GM12865 (cell line): ENCODE results near the gene H2BK1.

ENCODE experiments used
- DNase-seq: peaks from one replicate; pipeline ENCODE4 v3.0.0; 2010; ENCODE audit warnings: low read depth
- H3K4me3 ChIP-seq: 2 replicates; pipeline ENCODE4 v1.5.1; 2011; ENCODE audit warnings: mild to moderate bottlenecking, low read depth, low read length, control low read depth
- TF ChIP-seq, protein P1 (sequence below): IDR thresholded peaks from 2 replicates; pipeline ENCODE4 v1.5.1; 2011; ENCODE audit warnings: low read length, control low read depth, low read depth, inconsistent platforms; ENCODE audit not compliant: insufficient read depth; ENCODE audit errors: missing control alignments

H2BK1 gene

DNA sequence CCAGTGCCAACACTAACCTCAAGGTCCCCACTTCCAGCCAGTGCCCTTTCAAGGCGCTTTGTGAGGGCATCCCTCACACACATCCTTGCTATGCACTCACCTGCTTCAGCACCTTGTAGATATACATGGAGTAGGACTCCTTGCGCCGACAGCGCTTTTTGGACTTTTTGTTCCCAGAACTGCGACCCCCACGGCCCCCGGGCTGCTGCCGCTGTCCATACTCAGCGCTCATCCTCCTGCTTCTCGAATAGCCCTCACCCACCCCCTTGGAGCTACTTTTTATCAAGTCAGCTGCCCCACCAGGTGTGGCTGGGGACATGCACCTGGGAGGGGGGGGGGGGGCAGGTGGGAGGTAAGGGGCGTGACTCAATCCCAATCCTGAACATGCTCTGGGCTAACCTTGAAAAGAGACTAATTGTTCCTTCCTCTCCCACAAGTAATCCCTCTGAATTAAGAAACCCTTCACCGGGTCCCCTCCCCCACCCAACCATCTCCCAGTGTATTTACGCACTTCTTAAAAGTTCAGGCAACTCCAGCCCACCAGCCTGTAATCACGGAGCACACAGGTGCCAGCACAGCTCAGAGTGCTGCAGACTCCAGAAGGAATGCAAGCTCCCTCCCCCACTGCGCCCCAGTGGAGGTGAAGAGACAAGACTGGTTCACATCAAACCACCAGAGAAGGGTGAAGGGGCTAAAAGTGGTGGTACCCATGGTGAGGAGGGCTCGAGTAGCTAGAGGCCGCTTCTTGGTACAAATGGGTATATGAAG is at the start of gene H2BK1:
Gene H2BK1 (minus strand): TSS at position 402 of the 768 bp plus-strand sequence. CDS start 170 bp downstream, at position 232.
- no peak for DNase-seq
- H3K4me3 ChIP-seq = no peak within 1 kb of the TSS
- TF ChIP-seq, protein P1, sequence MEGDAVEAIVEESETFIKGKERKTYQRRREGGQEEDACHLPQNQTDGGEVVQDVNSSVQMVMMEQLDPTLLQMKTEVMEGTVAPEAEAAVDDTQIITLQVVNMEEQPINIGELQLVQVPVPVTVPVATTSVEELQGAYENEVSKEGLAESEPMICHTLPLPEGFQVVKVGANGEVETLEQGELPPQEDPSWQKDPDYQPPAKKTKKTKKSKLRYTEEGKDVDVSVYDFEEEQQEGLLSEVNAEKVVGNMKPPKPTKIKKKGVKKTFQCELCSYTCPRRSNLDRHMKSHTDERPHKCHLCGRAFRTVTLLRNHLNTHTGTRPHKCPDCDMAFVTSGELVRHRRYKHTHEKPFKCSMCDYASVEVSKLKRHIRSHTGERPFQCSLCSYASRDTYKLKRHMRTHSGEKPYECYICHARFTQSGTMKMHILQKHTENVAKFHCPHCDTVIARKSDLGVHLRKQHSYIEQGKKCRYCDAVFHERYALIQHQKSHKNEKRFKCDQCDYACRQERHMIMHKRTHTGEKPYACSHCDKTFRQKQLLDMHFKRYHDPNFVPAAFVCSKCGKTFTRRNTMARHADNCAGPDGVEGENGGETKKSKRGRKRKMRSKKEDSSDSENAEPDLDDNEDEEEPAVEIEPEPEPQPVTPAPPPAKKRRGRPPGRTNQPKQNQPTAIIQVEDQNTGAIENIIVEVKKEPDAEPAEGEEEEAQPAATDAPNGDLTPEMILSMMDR = no peak

- H3K4me3 ChIP-seq = no peak overlapping the region
- TF ChIP-seq, protein P1 = no peak
- no peak for DNase-seq
These were observed 47.7 kb upstream of the H2BK1 start for GRCh38 chr7:151257990-151258389.

GRCh38 chr7:151256410-151257045 is 46.2 kb upstream of the H2BK1 start:
- TF ChIP-seq, protein P1 = no peak
- DNase-seq = no peak
- H3K4me3 ChIP-seq = no peak overlapping the region

DNA sequence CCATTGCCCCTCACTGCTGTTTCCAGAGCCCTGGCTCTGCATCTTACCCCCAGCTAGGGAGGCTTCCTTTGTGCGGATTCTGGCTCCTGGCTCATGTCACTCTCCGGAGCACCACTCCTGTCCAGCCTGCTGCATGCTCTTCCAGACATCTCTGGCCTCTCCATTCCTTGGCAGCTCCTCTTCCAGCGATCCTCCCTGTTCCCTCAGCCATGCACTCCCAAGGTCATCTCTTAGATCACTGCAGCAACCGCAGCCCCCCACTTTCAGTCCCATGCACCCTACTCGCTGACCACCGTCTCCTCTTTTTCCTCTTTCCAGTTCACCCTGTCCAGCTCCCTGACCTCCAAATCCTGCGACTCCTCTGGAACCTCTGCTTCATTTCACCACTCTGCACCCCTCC is 45.1 kb upstream of the H2BK1 start:
- no peak overlapping the region for H3K4me3 ChIP-seq
- DNase-seq = no peak

GRCh38 chr7:151254851-151255250 is 44.6 kb upstream of the H2BK1 start:
- TF ChIP-seq, protein P1 = no peak
- H3K4me3 ChIP-seq = no peak overlapping the region
- no peak for DNase-seq

More for the DNA sequence above, 45.1 kb upstream of the H2BK1 start:
- TF ChIP-seq, protein P1 = no peak

- H3K4me3 ChIP-seq = no peak overlapping the region
- TF ChIP-seq, protein P1 = no peak
- no peak for DNase-seq
These were observed 44.0 kb upstream of the H2BK1 start for GRCh38 chr7:151254316-151254715.
